Smooth muscle cell of the pulmonary artery (primary cell): ENCODE results near the gene CNGA1. TPM values are rescaled to one million over a fixed set of nuclear protein-coding genes. Genes with fewer than 3 reads are reported as not detected.

Experiments
- total RNA-seq: library from RNA; depleted of rRNA; stranded (reverse); fragments of >200 nt; gene quantifications from 2 replicates; pipeline ENCODE4 v1.2.3, GENCODE V29; 2014

Gene CNGA1
- total RNA-seq = 0.46 and 4.5 TPM in 2 replicates

GRCh38 chr4:48016141-48017107 lies at the start of gene CNGA1, which contains the start of gene NIPAL1:
CNGA1 (minus strand) TSS chr4:48016681; CDS start chr4:47952689, 63,992 bp downstream.
NIPAL1 (plus strand) TSS chr4:48016772; CDS start chr4:48016840, 68 bp downstream.

GRCh38 chr4:47914220-47914925 lies 102.1 kb downstream of the CNGA1 start, which contains the start of gene NFXL1:
NFXL1 (minus strand) TSS chr4:47914583; CDS start chr4:47914203, 380 bp downstream.

Other genes starting within 250 kb of the CNGA1 start
- gene CORIN, start 178.6 kb downstream of the CNGA1 start, total RNA-seq = 1.7 and 2.4 TPM in 2 replicates
- 8.9 and 10.1 TPM in 2 replicates for gene NFXL1, start 102.1 kb downstream of the CNGA1 start, total RNA-seq
- 0.46 and 2.0 TPM in 2 replicates for gene NIPAL1, start 91 bp upstream of the CNGA1 start, total RNA-seq
- gene TXK, start 117.6 kb upstream of the CNGA1 start, total RNA-seq = 0.23 and 0.26 TPM in 2 replicates